Activated B cell treated with CpG ODN at 0.5 μM for 24 hours (primary cell): ENCODE measurements around the gene IZUMO3. TPM values are rescaled to one million over a fixed set of nuclear protein-coding genes. Genes with fewer than 3 reads are reported as not detected.

Source experiments
- ATAC-seq: fragments of 200-7000 bp; cut with Tn5 transposase; one replicate; pipeline ENCODE4 v1.10.0; 2021; ENCODE audit warnings: low read depth, mild to moderate bottlenecking, moderate library complexity
- CTCF ChIA-PET: fragments of 350-600 bp; sonication (Branson Sonifier 250); formaldehyde crosslinking; loops from one replicate; lab custom pipeline; 2021; ENCODE audit warnings: antibody characterized with exemption; lab: Charles Lee
- POLR2A ChIA-PET: fragments of 350-600 bp; sonication (Branson Sonifier 250); formaldehyde crosslinking; loops from one replicate; lab custom pipeline; 2021; ENCODE audit warnings: antibody characterized with exemption; lab: Charles Lee
- DNase-seq: peaks from one replicate; pipeline ENCODE4 v3.0.0; 2022
- H3K27ac Mint-ChIP-seq: one replicate; pipeline ENCODE4 v1.8.0; 2020; ENCODE audit warnings: mixed read lengths
- H3K27me3 Mint-ChIP-seq: one replicate; pipeline ENCODE4 v1.8.0; 2021; ENCODE audit warnings: mixed read lengths
- H3K36me3 Mint-ChIP-seq: one replicate; pipeline ENCODE4 v1.8.0; 2021; ENCODE audit warnings: low read depth, mixed read lengths
- H3K4me1 Mint-ChIP-seq: one replicate; pipeline ENCODE4 v1.8.0; 2021; ENCODE audit warnings: mixed read lengths
- H3K4me3 Mint-ChIP-seq: one replicate; pipeline ENCODE4 v1.8.0; 2020; ENCODE audit warnings: mild to moderate bottlenecking, mixed read lengths
- H3K9me3 Mint-ChIP-seq: one replicate; pipeline ENCODE4 v1.8.0; 2020; ENCODE audit warnings: mixed read lengths
- CTCF ChIP-seq: fragments of 200-600 bp; IDR thresholded peaks from one replicate; pipeline ENCODE4 v1.8.0; 2022; ENCODE audit warnings: antibody characterized with exemption, mild to moderate bottlenecking
- intact Hi-C: fragments of 100-400 bp; cut with micrococcal nuclease; formaldehyde crosslinking; loops from one replicate; pipeline ENCODE4 v1.15.1; 2024
- total RNA-seq: library from RNA; stranded (reverse); gene quantifications from 2 replicates; pipeline ENCODE4 v1.2.3, GENCODE V29; 2022

The IZUMO3 gene
- total RNA-seq, 1 donor from 2014 or later: not detected

GRCh38 chr9:24518545-24518944 lies 27.2 kb downstream of the IZUMO3 start:
- TF ChIP-seq CTCF: no peak
- intact Hi-C loops: no loop called here
- no peak overlapping the region for H3K27ac Mint-ChIP-seq

GRCh38 chr9:24516463-24516862 lies 29.2 kb downstream of the IZUMO3 start:
- no peaks in the 10 kb centered on the region for H3K27me3 Mint-ChIP-seq
- DNase-seq (no peak), ATAC-seq (no peak)
- CTCF ChIA-PET: no interaction called here
- TF ChIP-seq CTCF: no peak
- no peaks in the 10 kb centered on the region for H3K36me3 Mint-ChIP-seq
- H3K9me3 Mint-ChIP-seq: peaks cover 6% of the 10 kb centered on the region
- H3K27ac Mint-ChIP-seq: no peak overlapping the region
- H3K4me3 Mint-ChIP-seq: no peak overlapping the region
- intact Hi-C loops: no loop called here
- POLR2A ChIA-PET: no interaction called here
- no peaks in the 10 kb centered on the region for H3K4me1 Mint-ChIP-seq

More at GRCh38 chr9:24518545-24518944, 27.2 kb downstream of the IZUMO3 start:
- Mint-ChIP-seq H3K4me3 (no peak overlapping the region), H3K4me1 (no peaks in the 10 kb centered on the region), H3K9me3 (no peaks in the 10 kb centered on the region), H3K27me3 (no peaks in the 10 kb centered on the region), H3K36me3 (no peaks in the 10 kb centered on the region)
- ATAC-seq: no peak
- CTCF ChIA-PET: no interaction called here
- DNase-seq: no peak
- POLR2A ChIA-PET: no interaction called here

- ChIA-PET CTCF (no interaction called here), POLR2A (no interaction called here)
- peaks cover 25% of the 10 kb centered on the region for H3K9me3 Mint-ChIP-seq
- H3K4me1 Mint-ChIP-seq: no peaks in the 10 kb centered on the region
- H3K27me3 Mint-ChIP-seq: no peaks in the 10 kb centered on the region
- DNase-seq: no peak
- intact Hi-C loops: no loop called here
- no peak for ATAC-seq
- no peak overlapping the region for H3K4me3 Mint-ChIP-seq
- H3K27ac Mint-ChIP-seq: no peak overlapping the region
- no peaks in the 10 kb centered on the region for H3K36me3 Mint-ChIP-seq
- TF ChIP-seq CTCF: no peak
These were observed 35.8 kb downstream of the IZUMO3 start for GRCh38 chr9:24509850-24510249.

GRCh38 chr9:24504521-24504920 lies 41.2 kb downstream of the IZUMO3 start:
- POLR2A ChIA-PET: no interaction called here
- Mint-ChIP-seq H3K4me3 (no peak overlapping the region), H3K9me3 (peaks cover 7% of the 10 kb centered on the region)

GRCh38 chr9:24502206-24502937 lies 43.3 kb downstream of the IZUMO3 start:
- intact Hi-C loops: no loop called here
- TF ChIP-seq CTCF: no peak
- ChIA-PET POLR2A (no interaction called here), CTCF (no interaction called here)
- H3K27ac Mint-ChIP-seq: no peak overlapping the region
- no peak for DNase-seq
- no peak for ATAC-seq
- no peaks in the 10 kb centered on the region for H3K27me3 Mint-ChIP-seq
- no peak overlapping the region for H3K4me3 Mint-ChIP-seq
- H3K4me1 Mint-ChIP-seq: no peaks in the 10 kb centered on the region
- H3K36me3 Mint-ChIP-seq: no peaks in the 10 kb centered on the region
- peaks cover 3% of the 10 kb centered on the region for H3K9me3 Mint-ChIP-seq

More at GRCh38 chr9:24504521-24504920, 41.2 kb downstream of the IZUMO3 start:
- Mint-ChIP-seq H3K36me3 (no peaks in the 10 kb centered on the region), H3K27ac (no peak overlapping the region), H3K27me3 (no peaks in the 10 kb centered on the region), H3K4me1 (no peaks in the 10 kb centered on the region)
- intact Hi-C loops: no loop called here
- ATAC-seq (no peak), DNase-seq (no peak)
- CTCF ChIA-PET: no interaction called here
- no peak for TF ChIP-seq CTCF
